GDM1 (cell line): ENCODE measurements around the gene SENP3.
"Not testable (repeated sequence)": the region's sequence is repeated elsewhere in the genome, so short reads cannot be mapped to it uniquely, and the experiment has no call there.

ENCODE experiments used
- DNase-seq: peaks from one replicate; lab custom pipeline; 2025; lab: John Stamatoyannopoulos, UW

SENP3 gene

DNA sequence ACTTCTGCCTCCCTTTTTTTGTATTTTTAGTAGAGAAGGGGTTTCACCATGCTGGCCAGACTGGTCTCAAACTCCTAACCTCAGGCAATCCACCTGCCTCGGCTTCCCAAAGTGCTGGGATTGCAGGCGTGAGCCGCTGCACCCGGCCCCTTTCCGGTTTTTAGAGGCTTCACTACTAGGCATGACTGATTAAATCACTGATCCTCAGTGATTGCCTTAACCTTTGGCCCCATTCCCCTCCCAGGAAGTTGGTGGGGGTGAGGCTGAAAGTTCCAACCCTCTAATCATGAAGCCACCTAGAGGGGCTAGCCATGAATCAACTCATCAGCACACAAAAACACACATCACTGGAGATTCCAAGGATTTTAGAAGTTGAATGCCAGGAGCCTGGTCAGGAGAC lies 35.8 kb downstream of the SENP3 start:
- not testable (repeated sequence) for DNase-seq

DNA sequence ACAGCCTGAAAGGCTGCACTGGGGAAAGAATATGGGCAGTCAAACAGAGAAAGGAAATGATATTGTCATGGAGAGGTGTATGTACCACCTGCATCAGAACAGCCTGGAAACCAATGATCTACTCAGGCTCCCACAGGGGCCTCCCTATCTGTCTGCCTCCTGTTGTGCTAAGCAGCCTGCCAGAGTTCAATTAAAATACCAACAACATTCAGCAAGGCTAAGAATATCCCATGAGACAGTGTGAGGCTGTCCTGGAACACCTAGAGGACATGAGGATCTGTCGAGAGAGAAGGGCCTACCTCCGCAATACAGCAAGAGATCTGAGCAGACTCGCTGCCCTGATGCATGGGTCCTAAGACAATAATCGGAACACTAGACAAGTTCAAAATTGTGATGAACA lies 44.6 kb downstream of the SENP3 start:
- no peak for DNase-seq

DNA sequence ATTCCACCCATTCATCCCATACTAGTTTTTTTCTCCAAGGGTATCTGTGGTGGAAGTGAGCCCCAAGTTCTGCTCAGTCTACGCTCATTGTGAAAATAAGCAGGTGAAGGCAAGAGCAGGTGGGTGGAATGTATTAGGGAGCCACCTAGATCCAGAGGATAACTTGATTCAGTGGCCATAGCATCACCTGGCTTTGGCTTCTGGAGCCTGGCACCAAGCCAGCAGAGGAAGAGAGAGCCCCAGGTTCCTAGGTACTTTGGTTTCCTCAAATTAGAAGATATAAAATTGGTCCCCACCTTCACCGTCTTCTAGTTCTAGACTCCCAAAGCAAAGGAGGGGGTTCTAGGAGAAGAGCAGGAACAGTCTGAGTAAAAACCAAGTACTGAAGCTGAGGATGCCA lies 48.9 kb downstream of the SENP3 start:
- no peak for DNase-seq

DNA sequence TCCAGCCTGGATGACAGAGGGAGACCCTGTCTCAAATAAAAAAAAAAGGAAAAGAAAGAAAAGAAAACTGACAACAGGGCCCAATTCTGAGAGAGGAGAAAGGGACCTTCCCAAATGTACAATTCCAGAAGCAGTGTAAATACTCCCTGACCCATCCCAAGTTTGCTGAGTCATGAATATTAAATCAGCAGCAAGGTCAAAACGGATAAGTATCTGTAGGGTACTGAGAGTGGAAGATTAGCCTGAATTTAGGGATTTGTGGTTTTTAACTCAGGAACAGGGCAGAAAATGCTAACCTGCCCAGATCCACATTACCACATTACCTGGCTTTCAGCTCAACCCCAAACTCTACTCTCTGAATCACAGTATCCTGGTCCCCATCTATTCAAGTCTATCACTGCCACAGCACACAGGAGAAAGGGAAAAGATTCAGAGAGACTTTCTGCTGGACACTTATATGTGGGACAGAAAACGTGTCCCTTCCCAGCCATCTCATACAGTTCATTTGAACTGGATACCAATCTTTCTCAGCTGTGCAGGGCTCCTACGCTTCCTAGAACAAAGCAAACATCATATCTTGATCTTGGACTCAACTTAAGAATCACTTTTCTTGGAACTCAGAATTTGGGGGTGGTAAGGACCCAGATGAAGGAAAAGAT lies 50.0 kb downstream of the SENP3 start:
- DNase-seq = no peak

DNA sequence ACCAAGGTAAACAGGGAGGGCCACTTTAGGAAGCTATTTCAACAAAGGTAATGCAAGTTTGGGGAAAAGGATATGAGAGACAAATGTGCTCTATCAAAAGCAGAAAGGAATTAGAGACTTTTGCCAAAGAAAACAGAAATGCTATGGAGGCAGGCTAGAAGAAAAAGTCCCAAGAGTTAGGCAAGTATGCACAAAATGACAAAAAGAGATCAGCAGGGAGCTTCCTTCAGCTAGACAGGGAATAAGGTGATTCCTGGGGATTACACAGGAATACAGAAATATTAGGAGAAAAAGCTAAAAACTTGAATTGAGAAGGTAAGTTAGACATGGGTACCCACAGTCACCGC lies 50.5 kb downstream of the SENP3 start:
- DNase-seq = no peak

DNA sequence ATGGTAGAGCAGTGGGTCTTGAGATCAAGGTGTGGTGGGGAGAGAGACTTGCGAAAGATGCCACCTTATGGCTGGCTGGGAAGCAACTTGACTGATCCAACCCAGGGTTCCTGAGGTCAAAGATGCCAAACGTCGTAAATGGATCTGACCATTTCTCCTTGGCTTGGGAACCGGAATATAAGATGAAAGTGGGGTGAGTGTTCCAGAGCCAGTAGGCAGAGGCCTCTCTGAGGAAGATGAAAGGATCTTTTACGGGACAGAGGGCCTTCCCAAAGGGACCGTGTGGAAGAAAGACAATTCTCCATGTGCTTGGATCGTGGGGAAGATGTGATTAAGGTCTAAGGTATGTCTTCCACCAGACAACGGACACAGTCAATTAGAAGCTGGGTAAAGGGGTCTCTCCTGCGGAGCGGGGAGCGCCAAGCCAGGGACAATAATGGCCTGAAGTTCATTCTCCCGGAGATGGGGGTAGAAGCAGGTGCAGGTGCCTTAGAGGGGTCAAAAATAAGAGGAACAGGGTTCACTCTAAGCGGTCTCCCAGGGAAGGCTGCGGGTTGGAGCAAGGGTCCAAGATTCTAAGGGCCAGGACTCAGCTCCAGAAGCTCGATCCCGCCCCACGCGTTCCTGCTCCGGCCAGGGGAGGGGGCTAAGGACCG lies 52.2 kb downstream of the SENP3 start:
- DNase-seq = no peak

DNA sequence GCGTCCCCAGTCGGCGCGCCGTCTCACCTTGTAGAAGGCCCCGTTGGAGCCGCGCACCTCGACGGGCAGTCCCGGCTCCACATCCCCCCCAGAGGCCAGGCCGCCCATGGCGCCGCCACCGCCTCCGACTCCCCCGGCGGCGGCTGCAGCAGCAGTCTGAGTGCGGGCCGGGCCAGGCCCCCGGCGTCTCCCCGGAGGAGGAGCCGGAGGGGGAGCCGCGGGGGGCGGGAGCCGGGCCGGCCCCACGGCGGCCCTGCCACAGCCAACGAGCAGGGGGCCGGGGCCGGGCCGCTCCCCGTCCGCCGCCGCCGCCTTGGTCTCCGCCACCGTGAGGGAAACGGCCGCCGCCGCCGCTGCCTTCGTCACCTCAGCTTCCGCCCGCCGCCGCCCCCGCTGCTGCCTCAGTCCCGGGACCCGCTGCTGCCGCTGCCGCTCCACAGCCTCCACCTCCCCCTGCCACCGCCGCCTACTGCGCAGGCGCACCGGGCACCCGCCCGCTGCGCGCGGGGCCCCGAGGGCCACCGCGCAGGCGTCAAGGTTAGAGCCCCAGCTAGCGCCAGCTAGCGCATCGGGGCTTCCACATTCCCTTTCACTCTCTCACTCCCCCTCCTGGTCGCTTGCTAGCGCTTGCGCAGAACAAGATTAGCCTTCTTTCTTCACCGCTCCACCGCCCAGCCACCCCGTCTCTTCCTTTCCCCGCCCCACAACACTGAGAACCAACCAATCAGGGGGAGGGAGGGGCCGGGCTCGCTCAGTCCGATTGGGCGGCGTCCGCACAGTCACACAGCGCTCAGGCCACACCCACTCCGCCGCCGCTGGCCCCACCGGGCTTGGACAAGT lies 52.9 kb downstream of the SENP3 start, which contains the start of gene FXR2:
Gene FXR2 (minus strand): TSS at position 473 of the 840 bp plus-strand sequence. CDS start 365 bp downstream, at position 108.
- DNase-seq = peak; percentile 100

DNA sequence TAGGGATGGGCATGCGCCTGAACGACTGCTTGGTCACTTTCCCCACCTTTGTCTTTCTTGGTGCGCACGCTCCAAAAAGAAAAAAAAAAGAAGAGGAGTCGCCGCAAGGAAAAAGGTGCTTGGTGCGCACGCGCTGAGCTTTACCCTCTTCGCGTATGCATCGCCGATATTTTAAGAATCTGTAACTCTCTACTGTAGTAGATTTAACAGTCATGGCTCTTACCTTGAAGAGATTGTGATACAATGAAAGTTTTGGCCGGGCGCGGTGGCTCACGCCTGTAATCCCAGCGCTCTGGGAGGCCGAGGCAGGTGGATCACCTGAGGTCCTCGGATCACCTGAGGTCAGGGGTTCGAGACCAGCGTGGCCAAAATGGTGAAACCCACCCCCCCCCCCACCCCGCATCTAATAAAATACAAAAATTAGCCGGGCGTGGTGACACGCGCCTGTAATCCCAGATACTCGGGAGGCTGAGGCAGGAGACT lies 53.6 kb downstream of the SENP3 start:
- no peak for DNase-seq

DNA sequence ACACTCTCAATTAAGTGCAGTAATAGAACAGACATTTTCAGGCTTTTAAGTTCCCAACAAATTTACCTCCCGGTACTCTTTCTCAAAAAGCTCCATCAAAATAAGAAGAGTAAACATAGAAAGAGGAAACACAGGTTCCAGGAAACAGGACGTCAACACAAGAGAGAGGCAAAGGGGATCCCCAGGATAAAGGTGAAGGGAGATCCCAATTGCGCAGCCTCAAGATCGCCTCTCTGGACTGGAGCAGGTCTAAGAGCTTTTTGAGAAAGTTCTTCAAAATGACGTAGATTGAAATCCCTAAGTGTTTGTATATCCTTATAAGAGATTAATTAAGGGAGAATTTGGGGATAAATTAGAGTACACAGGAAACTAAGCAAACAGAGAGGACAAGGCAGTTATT lies 56.9 kb downstream of the SENP3 start:
- no peak for DNase-seq

DNA sequence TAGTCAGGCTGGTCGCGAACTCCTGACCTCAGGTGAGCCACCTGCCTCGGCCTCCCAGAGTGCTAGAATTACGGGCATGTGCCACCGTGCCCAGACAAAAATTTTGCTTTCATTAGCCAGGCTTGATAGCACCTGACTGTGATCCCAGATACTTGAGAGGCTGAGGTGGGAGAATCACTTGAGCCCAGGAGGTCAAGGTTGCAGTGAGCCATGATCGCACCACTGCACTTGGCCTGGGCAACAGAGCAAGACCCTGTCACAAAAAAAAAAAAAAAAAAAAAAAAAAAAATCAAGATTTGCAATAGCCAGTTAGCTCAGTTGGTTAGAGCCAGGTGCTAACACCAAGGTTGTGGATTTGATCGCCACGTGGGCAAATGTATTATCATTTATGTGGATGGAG lies 59.1 kb downstream of the SENP3 start:
- no peak for DNase-seq
